ENCODE measurements around the gene RPRD1A. TPM values are rescaled to one million over a fixed set of nuclear protein-coding genes. Genes with fewer than 3 reads are reported as not detected.
"Not testable (repeated sequence)": the region's sequence is repeated elsewhere in the genome, so short reads cannot be mapped to it uniquely, and the experiment has no call there.

Gene RPRD1A
- polyA plus RNA-seq (2012; ENCODE audit: low read depth, missing spikeins) = 27.4 TPM

- peak; percentile 100 for FAIRE-seq
- peak; percentile 89 for DNase-seq (ENCODE audit: insufficient read length, low spot score)
- TF ChIP-seq POLR2AphosphoS5 (IDR thresholded peaks at IDR 0.05; ENCODE audit: low read depth, low read length) = peak; percentile 46; the same call in 1 of the 2 replicates
- TF ChIP-seq POLR2A (IDR thresholded peaks at IDR 0.05; ENCODE audit: low read depth, low read length) = peak; percentile 78
- no peak for TF ChIP-seq POU2F2 (IDR thresholded peaks at IDR 0.05; ENCODE audit: low read depth, low read length)
- TF ChIP-seq TAF1 (IDR thresholded peaks at IDR 0.05; ENCODE audit: low read depth, low read length) = no peak
- peak; percentile 34; the same call in 1 of the 2 replicates for TF ChIP-seq SPI1 (IDR thresholded peaks at IDR 0.05; ENCODE audit: low read depth, low read length)
Measured at GRCh38 chr18:36067055-36067957, at the start of gene RPRD1A. Gene RPRD1A (minus strand): TSS chr18:36067559. CDS start chr18:36067404, 155 bp downstream.

- DNase-seq (ENCODE audit: insufficient read length, low spot score); FAIRE-seq: not testable (repeated sequence)
Measured at GRCh38 chr18:36116771-36117170, 49.4 kb upstream of the RPRD1A start.

- no peak for TF ChIP-seq POLR2AphosphoS5 (IDR thresholded peaks at IDR 0.05; ENCODE audit: low read depth, low read length)
- DNase-seq (ENCODE audit: insufficient read length, low spot score) = no peak
- no peak for FAIRE-seq
Measured at GRCh38 chr18:36114738-36115137, 47.4 kb upstream of the RPRD1A start.

DNA sequence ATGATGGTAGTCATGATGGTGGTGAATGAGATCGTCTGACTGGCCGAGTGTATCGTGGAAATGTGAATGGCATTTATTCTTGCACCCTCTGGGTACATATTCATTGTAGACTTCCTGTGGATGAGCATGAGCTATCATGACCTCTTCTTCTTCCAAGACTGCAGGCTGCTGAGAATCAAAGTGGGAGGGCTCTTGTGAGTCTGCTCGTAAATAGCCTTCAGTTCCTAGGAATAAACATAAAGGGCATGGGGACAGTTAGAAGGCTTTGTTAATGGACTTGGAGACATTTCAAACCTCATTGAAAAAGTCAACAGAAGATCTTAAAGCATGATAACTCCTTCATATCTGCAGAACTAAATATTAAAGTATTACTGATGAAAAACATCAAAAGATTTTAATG, 46.9 kb upstream of the RPRD1A start:
- DNase-seq (ENCODE audit: insufficient read length, low spot score) (no peak), FAIRE-seq (no peak)
- TF ChIP-seq SPI1 (IDR thresholded peaks at IDR 0.05; ENCODE audit: low read depth, low read length) (no peak), TAF1 (IDR thresholded peaks at IDR 0.05; ENCODE audit: low read depth, low read length) (no peak), POLR2A (IDR thresholded peaks at IDR 0.05; ENCODE audit: low read depth, low read length) (no peak), POLR2AphosphoS5 (IDR thresholded peaks at IDR 0.05; ENCODE audit: low read depth, low read length) (no peak), PAX5 (IDR thresholded peaks at IDR 0.05; ENCODE audit: insufficient read depth, low read length, severe bottlenecking) (no peak), POU2F2 (IDR thresholded peaks at IDR 0.05; ENCODE audit: low read depth, low read length) (no peak)

GRCh38 chr18:36112302-36112701, 44.9 kb upstream of the RPRD1A start:
- no peak for TF ChIP-seq POU2F2 (IDR thresholded peaks at IDR 0.05; ENCODE audit: low read depth, low read length)
- TF ChIP-seq PAX5 (IDR thresholded peaks at IDR 0.05; ENCODE audit: insufficient read depth, low read length, severe bottlenecking) = no peak
- FAIRE-seq (no peak), DNase-seq (ENCODE audit: insufficient read length, low spot score) (no peak)

- FAIRE-seq (no peak), DNase-seq (ENCODE audit: insufficient read length, low spot score) (no peak)
- TF ChIP-seq POU2F2 (IDR thresholded peaks at IDR 0.05; ENCODE audit: low read depth, low read length) = no peak
- no peak for TF ChIP-seq POLR2AphosphoS5 (IDR thresholded peaks at IDR 0.05; ENCODE audit: low read depth, low read length)
- no peak for TF ChIP-seq SPI1 (IDR thresholded peaks at IDR 0.05; ENCODE audit: low read depth, low read length)
- TF ChIP-seq PAX5 (IDR thresholded peaks at IDR 0.05; ENCODE audit: insufficient read depth, low read length, severe bottlenecking) = no peak
- TF ChIP-seq POLR2A (IDR thresholded peaks at IDR 0.05; ENCODE audit: low read depth, low read length) = no peak
- TF ChIP-seq TAF1 (IDR thresholded peaks at IDR 0.05; ENCODE audit: low read depth, low read length) = no peak
Measured at GRCh38 chr18:36109737-36110136, 42.4 kb upstream of the RPRD1A start.

GRCh38 chr18:36108601-36109000, 41.2 kb upstream of the RPRD1A start:
- TF ChIP-seq POU2F2 (IDR thresholded peaks at IDR 0.05; ENCODE audit: low read depth, low read length) (no peak), TAF1 (IDR thresholded peaks at IDR 0.05; ENCODE audit: low read depth, low read length) (no peak), PAX5 (IDR thresholded peaks at IDR 0.05; ENCODE audit: insufficient read depth, low read length, severe bottlenecking) (no peak)
- DNase-seq (ENCODE audit: insufficient read length, low spot score) (no peak), FAIRE-seq (no peak)

DNA sequence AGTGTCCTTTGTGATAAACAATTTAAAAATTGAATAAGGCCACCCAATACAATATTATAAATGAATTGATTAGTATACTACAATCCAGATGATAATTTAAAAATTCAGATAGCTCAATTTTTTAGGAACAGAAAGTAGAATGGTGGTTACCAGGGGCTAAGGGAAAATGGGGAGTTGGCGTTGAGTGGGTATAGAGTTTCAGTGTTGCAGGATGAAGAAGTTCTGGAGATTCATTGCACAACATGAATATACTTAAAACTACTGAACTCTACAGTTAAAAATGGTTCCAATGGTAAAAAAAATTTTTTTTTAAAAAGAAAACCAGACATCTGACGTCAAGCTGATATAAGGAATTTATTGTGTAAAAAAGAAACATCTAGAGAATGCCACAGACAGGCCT, 40.8 kb upstream of the RPRD1A start:
- no peak for DNase-seq (ENCODE audit: insufficient read length, low spot score)
- TF ChIP-seq TAF1 (IDR thresholded peaks at IDR 0.05; ENCODE audit: low read depth, low read length) (no peak), POLR2AphosphoS5 (IDR thresholded peaks at IDR 0.05; ENCODE audit: low read depth, low read length) (no peak), POLR2A (IDR thresholded peaks at IDR 0.05; ENCODE audit: low read depth, low read length) (no peak), PAX5 (IDR thresholded peaks at IDR 0.05; ENCODE audit: insufficient read depth, low read length, severe bottlenecking) (no peak), SPI1 (IDR thresholded peaks at IDR 0.05; ENCODE audit: low read depth, low read length) (no peak), POU2F2 (IDR thresholded peaks at IDR 0.05; ENCODE audit: low read depth, low read length) (no peak)
- no peak for FAIRE-seq

- DNase-seq (ENCODE audit: insufficient read length, low spot score) (no peak), FAIRE-seq (peak; percentile 82)
- TF ChIP-seq PAX5 (IDR thresholded peaks at IDR 0.05; ENCODE audit: insufficient read depth, low read length, severe bottlenecking) (no peak), SPI1 (IDR thresholded peaks at IDR 0.05; ENCODE audit: low read depth, low read length) (peak; percentile 67; the same call in 1 of the 2 replicates)
Measured at GRCh38 chr18:36107477-36107876, 40.1 kb upstream of the RPRD1A start.

GRCh38 chr18:36104749-36105148, 37.4 kb upstream of the RPRD1A start:
- TF ChIP-seq POLR2A (IDR thresholded peaks at IDR 0.05; ENCODE audit: low read depth, low read length) = no peak
- TF ChIP-seq TAF1 (IDR thresholded peaks at IDR 0.05; ENCODE audit: low read depth, low read length) = no peak
- TF ChIP-seq POLR2AphosphoS5 (IDR thresholded peaks at IDR 0.05; ENCODE audit: low read depth, low read length) = no peak
- no peak for TF ChIP-seq PAX5 (IDR thresholded peaks at IDR 0.05; ENCODE audit: insufficient read depth, low read length, severe bottlenecking)
- TF ChIP-seq POU2F2 (IDR thresholded peaks at IDR 0.05; ENCODE audit: low read depth, low read length) = no peak
- no peak for TF ChIP-seq SPI1 (IDR thresholded peaks at IDR 0.05; ENCODE audit: low read depth, low read length)
- FAIRE-seq (no peak), DNase-seq (ENCODE audit: insufficient read length, low spot score) (no peak)
